IMR-90 (cell line): ENCODE measurements around the gene KLHL29. TPM values are rescaled to one million over a fixed set of nuclear protein-coding genes. Genes with fewer than 3 reads are reported as not detected.

Experiments
- ATAC-seq: fragments of 200-7000 bp; cut with Tn5 transposase; 2 replicates; pipeline ENCODE4 v1.9.1; 2020; ENCODE audit warnings: low read depth, mild to moderate bottlenecking, moderate library complexity
- BruUV-seq: library from RNA; stranded (reverse); fragments of 400-500 nt; replicated peaks from 2 replicates; lab custom pipeline; 2021; lab: Mats Ljungman, UMichigan
- CTCF ChIA-PET: fragments of 300-600 bp; formaldehyde crosslinking; extraction: SDS; loops from one replicate; lab custom pipeline; 2021; ENCODE audit warnings: antibody characterized with exemption; lab: Yijun Ruan, JAX
- POLR2A ChIA-PET: fragments of 300-600 bp; sonication (Branson Sonifier 250); formaldehyde crosslinking; loops from one replicate; lab custom pipeline; 2022; ENCODE audit warnings: antibody characterized with exemption; ENCODE audit not compliant: unreplicated experiment; lab: Charles Lee
- DNase-seq: peaks from one replicate; pipeline ENCODE4 v3.0.0; 2013
- H2AFZ ChIP-seq: replicated peaks from 2 replicates; pipeline ENCODE3; 2013; ENCODE audit warnings: low read length, mild to moderate bottlenecking; ENCODE audit not compliant: poor library complexity
- H2AK5ac ChIP-seq: 2 replicates; pipeline ENCODE4 v1.6.1; 2013; ENCODE audit warnings: low read depth, low read length, inconsistent platforms
- H2AK9ac ChIP-seq: replicated peaks from 2 replicates; pipeline ENCODE3; 2013; ENCODE audit warnings: mild to moderate bottlenecking, low read depth, low read length, moderate library complexity; ENCODE audit not compliant: poor library complexity
- H2BK120ac ChIP-seq: 2 replicates; pipeline ENCODE4 v1.6.1; 2013; ENCODE audit warnings: low read depth, low read length, inconsistent platforms
- H2BK15ac ChIP-seq: 3 replicates; pipeline ENCODE4 v1.6.1; 2013; ENCODE audit warnings: low read depth, low read length, inconsistent platforms
- H2BK20ac ChIP-seq: 2 replicates; pipeline ENCODE4 v1.6.1; 2013; ENCODE audit warnings: low read depth, mild to moderate bottlenecking, inconsistent platforms, low read length, moderate library complexity
- H2BK5ac ChIP-seq: 2 replicates; pipeline ENCODE4 v1.6.1; 2013; ENCODE audit warnings: mild to moderate bottlenecking, low read depth, low read length, inconsistent platforms; ENCODE audit not compliant: poor library complexity, severe bottlenecking
- H3K14ac ChIP-seq: replicated peaks from 2 replicates; pipeline ENCODE4 v1.6.1; 2013; ENCODE audit warnings: low read depth, low read length, inconsistent platforms
- H3K18ac ChIP-seq: 2 replicates; pipeline ENCODE4 v1.6.1; 2013; ENCODE audit warnings: low read depth, low read length, control low read depth
- H3K23ac ChIP-seq: 2 replicates; pipeline ENCODE4 v1.6.1; 2013; ENCODE audit warnings: low read depth, low read length, inconsistent platforms
- H3K27ac ChIP-seq: 2 replicates; pipeline ENCODE4 v1.5.1; 2013; ENCODE audit warnings: mild to moderate bottlenecking, control low read depth, low read length; ENCODE audit not compliant: insufficient read depth
- H3K27me3 ChIP-seq: 2 replicates; pipeline ENCODE4 v1.6.1; 2013; ENCODE audit warnings: low read length; ENCODE audit not compliant: control insufficient read depth, insufficient read depth
- H3K36me3 ChIP-seq: 2 replicates; pipeline ENCODE4 v1.6.1; 2013; ENCODE audit warnings: low read length, mixed read lengths; ENCODE audit not compliant: control insufficient read depth, insufficient read depth
- H3K4ac ChIP-seq: 2 replicates; pipeline ENCODE4 v1.6.1; 2013; ENCODE audit warnings: low read depth, low read length, inconsistent platforms
- H3K4me1 ChIP-seq: 2 replicates; pipeline ENCODE4 v1.6.1; 2013; ENCODE audit warnings: low read length, mixed read lengths; ENCODE audit not compliant: control insufficient read depth, insufficient read depth
- H3K4me2 ChIP-seq: 2 replicates; pipeline ENCODE4 v1.6.1; 2013; ENCODE audit warnings: low read depth, mild to moderate bottlenecking, control low read depth, low read length, moderate library complexity
- H3K4me3 ChIP-seq: 2 replicates; pipeline ENCODE4 v1.5.1; 2013; ENCODE audit warnings: low read depth, mild to moderate bottlenecking, control low read depth, low read length, moderate library complexity; ENCODE audit not compliant: insufficient read depth
- H3K56ac ChIP-seq: 2 replicates; pipeline ENCODE4 v1.6.1; 2013; ENCODE audit warnings: low read length, inconsistent platforms; ENCODE audit not compliant: insufficient read depth; ENCODE audit errors: extremely low read depth
- H3K79me1 ChIP-seq, 2 experiments: 2 replicates each; pipeline ENCODE4 v1.6.1; 2013; ENCODE audit warnings: low read length in 2 of 2, inconsistent platforms in 1 of 2, low read depth in 1 of 2
- H3K9ac ChIP-seq: 2 replicates; pipeline ENCODE4 v1.6.1; 2013; ENCODE audit warnings: low read depth, low read length, control low read depth
- H3K9me1 ChIP-seq: 2 replicates; pipeline ENCODE4 v1.6.1; 2013; ENCODE audit warnings: low read length, inconsistent platforms; ENCODE audit not compliant: insufficient read depth
- H3K9me3 ChIP-seq: 2 replicates; pipeline ENCODE4 v1.6.1; 2013; ENCODE audit warnings: low read length; ENCODE audit not compliant: control insufficient read depth, insufficient read depth
- H4K20me1 ChIP-seq: 2 replicates; pipeline ENCODE4 v1.6.1; 2013; ENCODE audit warnings: low read length, inconsistent platforms; ENCODE audit not compliant: insufficient read depth
- H4K5ac ChIP-seq: 2 replicates; pipeline ENCODE4 v1.6.1; 2013; ENCODE audit warnings: mild to moderate bottlenecking, low read depth, low read length, control low read depth
- H4K8ac ChIP-seq, 2 experiments: 2 replicates each; pipeline ENCODE4 v1.6.1; 2013; ENCODE audit warnings: low read depth in 2 of 2, low read length in 2 of 2, control low read depth in 1 of 2, inconsistent platforms in 1 of 2
- H4K91ac ChIP-seq: 2 replicates; pipeline ENCODE4 v1.6.1; 2013; ENCODE audit warnings: low read depth, low read length, inconsistent platforms; ENCODE audit not compliant: insufficient read depth
- BHLHE40 ChIP-seq: fragments of 150-350 bp; IDR thresholded peaks from 2 replicates; pipeline ENCODE4 v1.6.1; 2016; ENCODE audit warnings: mild to moderate bottlenecking, low read depth, low read length
- CHD1 ChIP-seq: IDR thresholded peaks from 2 replicates; pipeline ENCODE4 v1.6.1; 2012; ENCODE audit warnings: low read depth, low read length, improper control_type of control experiment
- MAFK ChIP-seq: IDR thresholded peaks from 2 replicates; pipeline ENCODE4 v1.6.1; 2012; ENCODE audit warnings: low read depth, low read length, improper control_type of control experiment
- MAZ ChIP-seq: IDR thresholded peaks from 2 replicates; pipeline ENCODE4 v1.6.1; 2012; ENCODE audit warnings: low read depth, mild to moderate bottlenecking, low read length, improper control_type of control experiment, moderate library complexity, borderline replicate concordance
- MXI1 ChIP-seq: IDR thresholded peaks from 2 replicates; pipeline ENCODE4 v1.6.1; 2012; ENCODE audit warnings: low read depth, mild to moderate bottlenecking, low read length, moderate library complexity, borderline replicate concordance
- NFE2L2 ChIP-seq: fragments of 150-350 bp; IDR thresholded peaks from 2 replicates; pipeline ENCODE4 v1.6.1; 2016; ENCODE audit warnings: low read depth, mild to moderate bottlenecking, low read length
- POLR2A ChIP-seq: IDR thresholded peaks from 2 replicates; pipeline ENCODE4 v1.6.1; 2012; ENCODE audit warnings: mild to moderate bottlenecking, low read depth, low read length
- RAD21 ChIP-seq: IDR thresholded peaks from 2 replicates; pipeline ENCODE4 v1.6.1; 2012; ENCODE audit warnings: low read length, improper control_type of control experiment
- RCOR1 ChIP-seq: IDR thresholded peaks from 2 replicates; pipeline ENCODE4 v1.6.1; 2012; ENCODE audit warnings: mild to moderate bottlenecking, low read length, improper control_type of control experiment; ENCODE audit not compliant: insufficient replicate concordance
- WGBS, 2 experiments: methylation state at CpG; one replicate each; pipeline versions ENCODE4 v1.1.5 to v1.1.7; 2013; ENCODE audit warnings: missing lambda C conversion rate in 2 of 2; ENCODE audit not compliant: insufficient read length in 1 of 2; ENCODE audit errors: extremely low coverage in 2 of 2; 5-methylcytosine and 5-hydroxymethylcytosine counted together
- dilution Hi-C: fragments of 300-500 bp; cut with HindIII; formaldehyde crosslinking; loops from one replicate; pipeline ENCODE4 v1.14.3; 2018; ENCODE audit warnings: low sequenced_read_pairs; ENCODE audit not compliant: unreplicated experiment
- in situ Hi-C: fragments of 300-500 bp; cut with MboI; formaldehyde crosslinking; loops from 3 replicates; pipeline ENCODE4 v1.14.3; 2019; ENCODE audit warnings: low sequenced_read_pairs, inconsistent platforms, mixed read lengths
- intact Hi-C: fragments of 100-400 bp; cut with micrococcal nuclease; formaldehyde crosslinking; loops from 2 replicates; pipeline ENCODE4 v1.10.0; 2022
- polyA plus RNA-seq, 3 experiments: library from polyadenylated mRNA; depleted of rRNA; stranded (reverse); fragments of >200 nt; gene quantifications; 2 replicates each; pipeline ENCODE4 v1.2.3, GENCODE V29; 2012; ENCODE audit warnings: low replicate concordance in 1 of 3
- total RNA-seq: library from RNA; depleted of rRNA; stranded (reverse); fragments of >200 nt; gene quantifications from 2 replicates; pipeline ENCODE4 v1.2.3, GENCODE V29; 2012
- TF ChIP-seq, protein P1 (sequence below): fragments of 150-350 bp; IDR thresholded peaks from 2 replicates; pipeline ENCODE4 v1.6.1; 2017; ENCODE audit warnings: mild to moderate bottlenecking, antibody characterized with exemption, low read length, low read depth
- TF ChIP-seq, protein P2 (sequence below): fragments of 150-350 bp; IDR thresholded peaks from 2 replicates; pipeline ENCODE4 v1.6.1; 2016; ENCODE audit warnings: low read depth, mild to moderate bottlenecking, low read length, moderate library complexity, borderline replicate concordance

Gene KLHL29
- total and polyA plus RNA-seq, 2 of the 4 experiments (the other 2 are of a cell fraction) = 2.0 to 8.0 TPM

DNA sequence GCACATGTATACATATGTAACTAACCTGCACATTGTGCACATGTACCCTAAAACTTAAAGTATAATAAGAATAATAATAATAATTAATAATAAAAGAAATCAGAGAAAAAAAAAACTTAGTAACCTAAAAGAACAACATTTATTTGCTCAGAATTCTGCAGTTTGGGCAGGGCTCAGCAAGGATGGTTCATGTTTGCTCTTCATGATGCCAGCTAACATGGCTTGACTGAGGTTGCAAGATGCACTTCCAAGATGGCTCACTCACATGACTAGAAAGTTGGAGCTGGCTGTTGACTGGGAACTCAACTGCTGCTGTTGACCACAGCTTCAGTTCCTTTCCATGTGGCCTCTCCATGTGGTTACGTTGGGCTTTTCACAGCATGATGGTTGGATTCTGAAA, 56.4 kb downstream of the KLHL29 start:
- H2AFZ ChIP-seq = no peak overlapping the region
- no CpG with 5 or more reads among the region's 1 CpG for WGBS, 2 experiments
- peaks cover 3% of the 10 kb centered on the region for H3K9me3 ChIP-seq
- no peak overlapping the region for H4K91ac ChIP-seq
- intact Hi-C loops = no loop called here
- H3K9me1 ChIP-seq = peaks cover 7% of the 10 kb centered on the region; the same call in 1 of the 2 replicates
- no peak for TF ChIP-seq RAD21
- no peak for TF ChIP-seq MAZ
- no peak for TF ChIP-seq MXI1
- TF ChIP-seq, protein P1, sequence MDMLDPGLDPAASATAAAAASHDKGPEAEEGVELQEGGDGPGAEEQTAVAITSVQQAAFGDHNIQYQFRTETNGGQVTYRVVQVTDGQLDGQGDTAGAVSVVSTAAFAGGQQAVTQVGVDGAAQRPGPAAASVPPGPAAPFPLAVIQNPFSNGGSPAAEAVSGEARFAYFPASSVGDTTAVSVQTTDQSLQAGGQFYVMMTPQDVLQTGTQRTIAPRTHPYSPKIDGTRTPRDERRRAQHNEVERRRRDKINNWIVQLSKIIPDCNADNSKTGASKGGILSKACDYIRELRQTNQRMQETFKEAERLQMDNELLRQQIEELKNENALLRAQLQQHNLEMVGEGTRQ = no peak
- no peak for TF ChIP-seq NFE2L2
- TF ChIP-seq BHLHE40 = no peak
- TF ChIP-seq RCOR1 = no peak
- TF ChIP-seq MAFK = no peak
- TF ChIP-seq, protein P2, sequence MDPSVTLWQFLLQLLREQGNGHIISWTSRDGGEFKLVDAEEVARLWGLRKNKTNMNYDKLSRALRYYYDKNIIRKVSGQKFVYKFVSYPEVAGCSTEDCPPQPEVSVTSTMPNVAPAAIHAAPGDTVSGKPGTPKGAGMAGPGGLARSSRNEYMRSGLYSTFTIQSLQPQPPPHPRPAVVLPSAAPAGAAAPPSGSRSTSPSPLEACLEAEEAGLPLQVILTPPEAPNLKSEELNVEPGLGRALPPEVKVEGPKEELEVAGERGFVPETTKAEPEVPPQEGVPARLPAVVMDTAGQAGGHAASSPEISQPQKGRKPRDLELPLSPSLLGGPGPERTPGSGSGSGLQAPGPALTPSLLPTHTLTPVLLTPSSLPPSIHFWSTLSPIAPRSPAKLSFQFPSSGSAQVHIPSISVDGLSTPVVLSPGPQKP = no peak
- TF ChIP-seq CHD1 = no peak
- no peak for TF ChIP-seq POLR2A
- no peak overlapping the region for H2AK5ac ChIP-seq
- no peak overlapping the region for H3K18ac ChIP-seq
- H3K23ac ChIP-seq = no peak overlapping the region
- H3K4me3 ChIP-seq = no peak overlapping the region
- no peak overlapping the region for H2BK5ac ChIP-seq
- H3K4me1 ChIP-seq = peaks cover 6% of the 10 kb centered on the region
- H3K79me1 ChIP-seq = peaks cover 7 to 21% of the 10 kb centered on the region in 2 experiments
- H3K4me2 ChIP-seq = no peak overlapping the region
- H3K36me3 ChIP-seq = no peaks in the 10 kb centered on the region
- H4K8ac ChIP-seq = no peak overlapping the region
- no peak overlapping the region for H3K56ac ChIP-seq
- dilution Hi-C loops = no loop called here
- no peak overlapping the region for H3K27ac ChIP-seq
- DNase-seq (no peak), ATAC-seq (no peak)
- H2AK9ac ChIP-seq = no peak overlapping the region
- no peaks in the 10 kb centered on the region for H3K27me3 ChIP-seq
- no peak overlapping the region for H3K4ac ChIP-seq
- no peak overlapping the region for H2BK20ac ChIP-seq
- no peak overlapping the region for H3K14ac ChIP-seq
- ChIA-PET CTCF (no interaction called here), POLR2A (no interaction called here)
- peaks cover 4% of the 10 kb centered on the region; the same call in 1 of the 2 replicates for H4K20me1 ChIP-seq
- in situ Hi-C loops = no loop called here
- no peak overlapping the region for H4K5ac ChIP-seq
- BruUV-seq = no TSS peak
- no peak overlapping the region for H3K9ac ChIP-seq
- no peak overlapping the region for H2BK15ac ChIP-seq
- H2BK120ac ChIP-seq = no peak overlapping the region
